ENCODE results near the gene SAMD4B.
"Not testable (repeated sequence)": the region's sequence is repeated elsewhere in the genome, so short reads cannot be mapped to it uniquely, and the experiment has no call there.

SAMD4B gene

GRCh38 chr19:39335168-39335548 is 7.1 kb upstream of the SAMD4B start:
- TF ChIP-seq CTCF (IDR thresholded peaks at IDR 0.05; ENCODE audit: low read depth, low read length, missing control alignments) = no peak
- no peak for DNase-seq (ENCODE audit: low read depth)
- peak overlapping the region; percentile 69 for H3K4me3 ChIP-seq (ENCODE audit: low read depth, low read length)

- H3K4me3 ChIP-seq (ENCODE audit: low read depth, low read length) = no peak overlapping the region; the same call in 1 of the 2 replicates
- TF ChIP-seq CTCF (IDR thresholded peaks at IDR 0.05; ENCODE audit: low read depth, low read length, missing control alignments) = no peak
- DNase-seq (ENCODE audit: low read depth) = no peak
These were observed 5.7 kb upstream of the SAMD4B start for GRCh38 chr19:39336483-39336882.

- H3K4me3 ChIP-seq (ENCODE audit: low read depth, low read length) = no peak overlapping the region
- no peak for DNase-seq (ENCODE audit: low read depth)
- no peak for TF ChIP-seq CTCF (IDR thresholded peaks at IDR 0.05; ENCODE audit: low read depth, low read length, missing control alignments)
These were observed 2.5 kb upstream of the SAMD4B start for GRCh38 chr19:39339674-39340073.

- not testable (repeated sequence) for DNase-seq (ENCODE audit: low read depth); H3K4me3 ChIP-seq (ENCODE audit: low read depth, low read length)
These were observed 2.1 kb upstream of the SAMD4B start for GRCh38 chr19:39340156-39340555.

- DNase-seq (ENCODE audit: low read depth) = no peak
- TF ChIP-seq CTCF (IDR thresholded peaks at IDR 0.05; ENCODE audit: low read depth, low read length, missing control alignments) = peak; percentile 3
- H3K4me3 ChIP-seq (ENCODE audit: low read depth, low read length) = peak overlapping the region; percentile 87
These were observed 997 bp upstream of the SAMD4B start for GRCh38 chr19:39341129-39341718.

GRCh38 chr19:39342647-39343305 is 555 bp downstream of the SAMD4B start:
- no peak for TF ChIP-seq CTCF (IDR thresholded peaks at IDR 0.05; ENCODE audit: low read depth, low read length, missing control alignments)
- no peak for DNase-seq (ENCODE audit: low read depth)
- H3K4me3 ChIP-seq (ENCODE audit: low read depth, low read length) = peak overlapping the region; percentile 84

- H3K4me3 ChIP-seq (ENCODE audit: low read depth, low read length) = no peak overlapping the region
- TF ChIP-seq CTCF (IDR thresholded peaks at IDR 0.05; ENCODE audit: low read depth, low read length, missing control alignments) = peak; percentile 2
- no peak for DNase-seq (ENCODE audit: low read depth)
These were observed 3.7 kb downstream of the SAMD4B start for GRCh38 chr19:39345956-39346355.

Data from GM12864 (cell line).